ENCODE measurements around the gene ADAMTSL3. TPM values are rescaled to one million over a fixed set of nuclear protein-coding genes. Genes with fewer than 3 reads are reported as not detected.
A peak's percentile ranks its signal among the peaks of the same experiment; 100 is the strongest.
"Not testable (repeated sequence)": the region's sequence is repeated elsewhere in the genome, so short reads cannot be mapped to it uniquely, and the experiment has no call there.

ADAMTSL3 gene
- polyA plus RNA-seq, 3 donors, result 3.2 to 5.3 (median 4.6) TPM

GRCh38 chr15:83723216-83723615 is 69.3 kb downstream of the ADAMTSL3 start:
- DNase-seq (ENCODE audit: extremely low read depth in 1 of 11, low read depth in 9 of 11, low spot score in 4 of 11), result no peak

- DNase-seq (ENCODE audit: extremely low read depth in 1 of 11, low read depth in 9 of 11, low spot score in 4 of 11), result no peak
These were observed 78.3 kb downstream of the ADAMTSL3 start for GRCh38 chr15:83732196-83732595.

GRCh38 chr15:83732770-83733169 is 78.8 kb downstream of the ADAMTSL3 start:
- peak in 1 of 11 donors; percentile 1 for DNase-seq (ENCODE audit: extremely low read depth in 1 of 11, low read depth in 9 of 11, low spot score in 4 of 11)

GRCh38 chr15:83733206-83733605 is 79.3 kb downstream of the ADAMTSL3 start:
- no peak for DNase-seq (ENCODE audit: extremely low read depth in 1 of 11, low read depth in 9 of 11, low spot score in 4 of 11)

GRCh38 chr15:83733691-83734090 is 79.8 kb downstream of the ADAMTSL3 start:
- DNase-seq (ENCODE audit: extremely low read depth in 1 of 11, low read depth in 9 of 11, low spot score in 4 of 11), result no peak

- DNase-seq (ENCODE audit: extremely low read depth in 1 of 11, low read depth in 9 of 11, low spot score in 4 of 11), result no peak
These were observed 80.6 kb downstream of the ADAMTSL3 start for GRCh38 chr15:83734487-83734886.

- DNase-seq (ENCODE audit: extremely low read depth in 1 of 11, low read depth in 9 of 11, low spot score in 4 of 11), result no peak
These were observed 85.7 kb downstream of the ADAMTSL3 start for GRCh38 chr15:83739629-83740028.

- no peak for DNase-seq (ENCODE audit: extremely low read depth in 1 of 11, low read depth in 9 of 11, low spot score in 4 of 11)
These were observed 91.8 kb downstream of the ADAMTSL3 start for GRCh38 chr15:83745771-83746170.

GRCh38 chr15:83746231-83746630 is 92.3 kb downstream of the ADAMTSL3 start:
- no peak for DNase-seq (ENCODE audit: extremely low read depth in 1 of 11, low read depth in 9 of 11, low spot score in 4 of 11)

- no peak for DNase-seq (ENCODE audit: extremely low read depth in 1 of 11, low read depth in 9 of 11, low spot score in 4 of 11)
These were observed 93.3 kb downstream of the ADAMTSL3 start for GRCh38 chr15:83747050-83747717.

GRCh38 chr15:83747718-83748110 is 93.8 kb downstream of the ADAMTSL3 start:
- no peak for DNase-seq (ENCODE audit: extremely low read depth in 1 of 11, low read depth in 9 of 11, low spot score in 4 of 11)

- DNase-seq (ENCODE audit: extremely low read depth in 1 of 11, low read depth in 9 of 11, low spot score in 4 of 11), result no peak
These were observed 100.1 kb downstream of the ADAMTSL3 start for GRCh38 chr15:83753872-83754493.

- not testable (repeated sequence) for DNase-seq (ENCODE audit: extremely low read depth in 1 of 11, low read depth in 9 of 11, low spot score in 4 of 11)
These were observed 103.4 kb downstream of the ADAMTSL3 start for GRCh38 chr15:83757291-83757690.

- no peak for DNase-seq (ENCODE audit: extremely low read depth in 1 of 11, low read depth in 9 of 11, low spot score in 4 of 11)
These were observed 108.4 kb downstream of the ADAMTSL3 start for GRCh38 chr15:83762367-83762766.

- no peak for DNase-seq (ENCODE audit: extremely low read depth in 1 of 11, low read depth in 9 of 11, low spot score in 4 of 11)
These were observed 110.4 kb downstream of the ADAMTSL3 start for GRCh38 chr15:83764201-83764838.

GRCh38 chr15:83766339-83766738 is 112.4 kb downstream of the ADAMTSL3 start:
- peak in 1 of 11 donors; percentile 8 for DNase-seq (ENCODE audit: extremely low read depth in 1 of 11, low read depth in 9 of 11, low spot score in 4 of 11)

GRCh38 chr15:83767741-83768140 is 113.8 kb downstream of the ADAMTSL3 start:
- DNase-seq (ENCODE audit: extremely low read depth in 1 of 11, low read depth in 9 of 11, low spot score in 4 of 11), result peak in 1 of 11 donors; percentile 12

GRCh38 chr15:83769411-83769999 is 115.6 kb downstream of the ADAMTSL3 start:
- peak in 1 of 11 donors; percentile 7 for DNase-seq (ENCODE audit: extremely low read depth in 1 of 11, low read depth in 9 of 11, low spot score in 4 of 11)

- DNase-seq (ENCODE audit: extremely low read depth in 1 of 11, low read depth in 9 of 11, low spot score in 4 of 11), result no peak
These were observed 121.8 kb downstream of the ADAMTSL3 start for GRCh38 chr15:83775738-83776137.

- DNase-seq (ENCODE audit: extremely low read depth in 1 of 11, low read depth in 9 of 11, low spot score in 4 of 11), result no peak
These were observed 123.1 kb downstream of the ADAMTSL3 start for GRCh38 chr15:83776986-83777385.

Measured in renal cortex interstitium (tissue), 11 donors.